CD14-positive monocyte (primary cell): ENCODE results near the gene NLK. TPM values are rescaled to one million over a fixed set of nuclear protein-coding genes. Genes with fewer than 3 reads are reported as not detected.

Experiments
- DNase-seq, 3 donors: peaks; one replicate each; pipeline ENCODE4 v3.0.0-alpha.2; 2011 to 2022
- H2AFZ ChIP-seq: 2 replicates; pipeline ENCODE4 v1.6.0; 2012; ENCODE audit warnings: mild to moderate bottlenecking, low read depth, low read length, inconsistent platforms; ENCODE audit not compliant: insufficient read depth, poor library complexity, severe bottlenecking
- H3K27ac ChIP-seq, 2 donors: 1 replicate in 1 of 2; 2 replicates in 1 of 2; pipeline ENCODE4 v1.5.1; 2012 to 2013; ENCODE audit warnings: low read length in 2 of 2, control low read depth in 1 of 2, inconsistent platforms in 1 of 2, low read depth in 1 of 2, mild to moderate bottlenecking in 1 of 2
- H3K27me3 ChIP-seq, 2 donors: one replicate each; pipeline versions ENCODE4 v1.6.0 to v1.6.1; 2011 to 2013; ENCODE audit warnings: low read length in 2 of 2; ENCODE audit not compliant: control insufficient read depth in 2 of 2, insufficient read depth in 2 of 2
- H3K36me3 ChIP-seq, 2 donors: replicated peaks in 1 of 2; 1 replicate in 1 of 2; 2 replicates in 1 of 2; pipeline versions ENCODE4 v1.5.1 to v1.6.1; 2012 to 2013; ENCODE audit warnings: low read length in 2 of 2, control low read depth in 1 of 2, inconsistent platforms in 1 of 2, mild to moderate bottlenecking in 1 of 2; ENCODE audit not compliant: insufficient read depth in 2 of 2, control insufficient read depth in 1 of 2
- H3K4me1 ChIP-seq, 2 donors: 1 replicate in 1 of 2; 2 replicates in 1 of 2; pipeline versions ENCODE4 v1.5.1 to v1.6.1; 2012 to 2013; ENCODE audit warnings: low read length in 2 of 2, control low read depth in 1 of 2, inconsistent platforms in 1 of 2, mild to moderate bottlenecking in 1 of 2, moderate library complexity in 1 of 2; ENCODE audit not compliant: insufficient read depth in 2 of 2, control insufficient read depth in 1 of 2
- H3K4me2 ChIP-seq: replicated peaks from 2 replicates; pipeline ENCODE3; 2012; ENCODE audit warnings: low read length, moderate library complexity, mild to moderate bottlenecking; ENCODE audit not compliant: poor library complexity, severe bottlenecking; ENCODE audit errors: extremely low read depth
- H3K4me3 ChIP-seq, 3 experiments: fragments of 200-600 bp in 1 of 3; sonication (generic) in 1 of 3; replicated peaks in 1 of 3; 1 replicate in 2 of 3; 2 replicates in 1 of 3; pipeline ENCODE4 v1.5.1; 2011 to 2013; ENCODE audit warnings: low read length in 3 of 3, mild to moderate bottlenecking in 3 of 3, control low read depth in 2 of 3, low read depth in 2 of 3, inconsistent platforms in 1 of 3, moderate library complexity in 1 of 3
- H3K79me2 ChIP-seq: 2 replicates; pipeline ENCODE4 v1.6.0; 2012; ENCODE audit warnings: mild to moderate bottlenecking, control low read depth, inconsistent platforms, low read length, moderate library complexity; ENCODE audit not compliant: insufficient read depth
- H3K9ac ChIP-seq: 2 replicates; pipeline ENCODE4 v1.6.0; 2017; ENCODE audit warnings: low read length, mild to moderate bottlenecking; ENCODE audit not compliant: insufficient read depth, poor library complexity, severe bottlenecking
- H3K9me3 ChIP-seq, 2 donors: replicated peaks in 1 of 2; 1 replicate in 1 of 2; 2 replicates in 1 of 2; pipeline versions ENCODE4 v1.5.1 to v1.6.1; 2012 to 2013; ENCODE audit warnings: low read length in 2 of 2, control low read depth in 1 of 2; ENCODE audit not compliant: control insufficient read depth in 1 of 2, insufficient read depth in 1 of 2
- H4K20me1 ChIP-seq: 2 replicates; pipeline ENCODE4 v1.6.0; 2012; ENCODE audit warnings: mild to moderate bottlenecking, low read length, control low read depth, moderate library complexity; ENCODE audit not compliant: insufficient read depth
- H3K27ac Mint-ChIP-seq, 7 donors: one replicate each; pipeline ENCODE4 v1.8.0; 2020; ENCODE audit warnings: mild to moderate bottlenecking in 7 of 7, mixed read lengths in 7 of 7, moderate library complexity in 6 of 7, inconsistent platforms in 2 of 7
- H3K27me3 Mint-ChIP-seq, 3 donors: one replicate each; pipeline ENCODE4 v1.8.0; 2021 to 2022; ENCODE audit warnings: low read depth in 3 of 3, mild to moderate bottlenecking in 3 of 3, mixed read lengths in 3 of 3, moderate library complexity in 3 of 3, inconsistent platforms in 1 of 3
- H3K36me3 Mint-ChIP-seq, 2 donors: one replicate each; pipeline ENCODE4 v1.8.0; 2020; ENCODE audit warnings: mixed read lengths in 2 of 2, inconsistent platforms in 1 of 2, mild to moderate bottlenecking in 1 of 2
- H3K4me1 Mint-ChIP-seq: one replicate; pipeline ENCODE4 v1.8.0; 2020; ENCODE audit warnings: mild to moderate bottlenecking, mixed read lengths
- H3K4me3 Mint-ChIP-seq, 2 donors: one replicate each; pipeline ENCODE4 v1.8.0; 2020; ENCODE audit warnings: mild to moderate bottlenecking in 2 of 2, mixed read lengths in 2 of 2, moderate library complexity in 1 of 2
- H3K9me3 Mint-ChIP-seq, 7 donors: one replicate each; pipeline ENCODE4 v1.8.0; 2020 to 2022; ENCODE audit warnings: mixed read lengths in 7 of 7, mild to moderate bottlenecking in 6 of 7, moderate library complexity in 6 of 7, inconsistent platforms in 2 of 7
- CTCF ChIP-seq: fragments of 200-600 bp; IDR thresholded peaks from one replicate; pipeline ENCODE4 v1.8.0; 2022; ENCODE audit warnings: antibody characterized with exemption, mild to moderate bottlenecking
- WGBS: methylation state at CpG from one replicate; pipeline ENCODE4 v1.1.5; 2013; ENCODE audit warnings: missing lambda C conversion rate; ENCODE audit not compliant: insufficient coverage; 5-methylcytosine and 5-hydroxymethylcytosine counted together
- intact Hi-C, 2 donors: fragments of 100-400 bp; cut with micrococcal nuclease; formaldehyde crosslinking; loops; one replicate each; pipeline versions ENCODE4 v1.15.0 to v1.15.1; 2023
- polyA plus RNA-seq, 3 donors: library from polyadenylated mRNA; depleted of rRNA in 1 of 3; unstranded in 2 of 3; stranded (reverse) in 1 of 3; fragments of 300-500 nt in 2 of 3; fragments of >200 nt in 1 of 3; fragmentation: Illumina TruSeq in 2 of 3; gene quantifications; 1 replicate in 2 of 3; 2 replicates in 1 of 3; pipeline ENCODE4 v1.2.3, GENCODE V29; 2012 to 2021

NLK gene
- polyA plus RNA-seq, 3 donors: 1.7 to 6.5 (median 2.0) TPM

DNA sequence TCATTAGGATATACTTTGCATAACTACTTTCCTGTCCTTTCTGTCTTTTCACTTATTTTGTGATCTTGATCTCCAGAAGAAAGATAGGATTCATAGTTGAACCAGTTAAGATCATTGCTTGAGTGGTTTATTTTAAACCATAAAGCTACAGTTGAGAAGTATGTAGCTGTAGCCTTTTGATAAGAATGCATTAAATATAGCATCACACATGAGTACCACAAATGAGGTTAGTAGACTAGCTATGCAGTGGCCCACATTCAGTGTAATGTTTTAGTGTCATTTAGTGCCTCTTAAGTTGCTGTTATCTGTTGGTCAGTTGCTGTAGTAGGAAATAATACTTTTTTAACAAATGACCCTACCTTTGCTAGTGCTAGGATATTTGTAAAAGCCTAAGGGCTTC lies 1.3 kb downstream of the NLK start:
- peaks cover 19% of the 10 kb centered on the region in 2 donors for H3K36me3 Mint-ChIP-seq
- peaks cover 39 to 52% of the 10 kb centered on the region in 2 donors for H3K4me1 ChIP-seq
- no peaks in the 10 kb centered on the region for H3K27me3 ChIP-seq
- no peak overlapping the region for H3K4me3 Mint-ChIP-seq
- no peak overlapping the region for H2AFZ ChIP-seq
- H4K20me1 ChIP-seq: peaks cover 34% of the 10 kb centered on the region
- H3K9ac ChIP-seq: no peak overlapping the region
- no peaks in the 10 kb centered on the region for H3K9me3 ChIP-seq
- H3K27ac Mint-ChIP-seq: no peak overlapping the region
- peaks cover 0 to 16% (median 3%) of the 10 kb centered on the region in 7 donors for H3K9me3 Mint-ChIP-seq
- peaks cover 65% of the 10 kb centered on the region for H3K79me2 ChIP-seq
- H3K4me3 ChIP-seq: peak overlapping the region in 1 of 3 experiments; percentile 19
- H3K4me1 Mint-ChIP-seq: peaks cover 64% of the 10 kb centered on the region
- H3K36me3 ChIP-seq: no peaks in the 10 kb centered on the region
- no peak for DNase-seq
- TF ChIP-seq CTCF: no peak
- H3K27ac ChIP-seq: no peak overlapping the region
- intact Hi-C loops: loop anchor here (5.0 to 10.0 kb wide), 3 partner anchors 79 to 699 kb away; partner anchors contain the start of genes IFT20 (in 1 of the 2) and TNFAIP1 (in 1 of the 2)
- peak overlapping the region; percentile 75 for H3K4me2 ChIP-seq
- H3K27me3 Mint-ChIP-seq: peaks cover 2 to 8% (median 6%) of the 10 kb centered on the region in 3 donors

DNA sequence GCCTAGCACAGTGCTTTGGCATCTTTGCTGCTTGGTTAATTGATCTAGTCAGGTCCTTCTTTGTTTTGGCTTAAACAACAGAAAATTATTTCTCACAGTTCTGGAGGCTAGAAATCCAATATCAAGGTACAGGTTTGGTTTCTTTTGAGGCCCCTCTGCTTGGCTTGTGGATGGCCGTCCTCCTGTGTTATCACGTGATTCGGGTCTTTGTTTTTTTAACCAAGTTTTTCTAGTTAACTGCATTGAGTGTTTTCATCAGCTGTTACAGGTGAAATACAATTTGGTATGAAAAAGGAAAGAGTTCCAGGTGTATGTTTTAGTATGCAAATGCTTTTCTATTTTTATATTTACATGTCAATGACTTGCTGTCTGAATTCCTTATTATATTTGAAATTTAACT lies 2.8 kb downstream of the NLK start:
- WGBS: 93% methylated on average over 3 of the region's 3 CpGs
- DNase-seq: no peak
- Mint-ChIP-seq H3K36me3 (peaks cover 19 to 24% of the 10 kb centered on the region in 2 donors), H3K4me3 (no peak overlapping the region), H3K27ac (no peak overlapping the region), H3K4me1 (peaks cover 67% of the 10 kb centered on the region), H3K27me3 (no peaks in the 10 kb centered on the region), H3K9me3 (peaks cover 0 to 10% (median 0%) of the 10 kb centered on the region in 7 donors)
- no peak for TF ChIP-seq CTCF
- Histone ChIP-seq H3K27me3 (no peaks in the 10 kb centered on the region), H3K9ac (no peak overlapping the region), H3K36me3 (no peaks in the 10 kb centered on the region), H3K4me1 (peaks cover 39 to 52% of the 10 kb centered on the region in 2 donors), H3K9me3 (no peaks in the 10 kb centered on the region), H3K27ac (no peak overlapping the region), H3K4me3 (no peak overlapping the region), H4K20me1 (peaks cover 47% of the 10 kb centered on the region), H3K4me2 (no peak overlapping the region), H2AFZ (no peak overlapping the region), H3K79me2 (peaks cover 81% of the 10 kb centered on the region)
- intact Hi-C loops: loop anchor here (10.0 kb wide), 2 partner anchors 289 to 701 kb away; partner anchors contain the start of genes IFT20 (in 1 of the 2) and TNFAIP1 (in 1 of the 2)
